HG03565 (cell line): ENCODE measurements around the gene PRKCE.
A peak's percentile ranks its signal among the peaks of the same experiment; 100 is the strongest.

Experiments used
- ATAC-seq: cut with Tn5 transposase; IDR thresholded peaks from one replicate; pipeline ENCODE4 v1.9.1; 2021; ENCODE audit warnings: mild to moderate bottlenecking, moderate library complexity; ENCODE audit not compliant: unreplicated experiment

PRKCE gene

DNA sequence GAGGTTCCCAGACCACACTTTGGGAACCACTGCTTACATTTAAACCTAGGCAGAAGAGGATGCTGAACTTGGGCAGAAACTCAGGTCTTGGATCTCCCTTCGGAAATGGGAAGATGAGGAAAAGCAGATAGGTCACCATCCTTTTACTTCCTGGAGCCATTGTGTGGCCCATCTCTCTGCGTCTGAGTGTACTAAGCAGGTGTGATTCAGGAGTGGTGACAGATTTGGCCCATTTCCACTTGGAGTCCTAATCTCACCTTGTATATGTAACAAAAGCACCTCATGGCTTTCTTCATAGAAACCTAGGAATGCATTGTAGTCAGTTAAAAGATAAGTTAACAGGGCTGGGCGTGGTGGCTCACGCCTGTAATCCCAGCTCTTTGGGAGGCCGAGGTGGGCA lies 71.0 kb downstream of the PRKCE start:
- ATAC-seq: no peak

DNA sequence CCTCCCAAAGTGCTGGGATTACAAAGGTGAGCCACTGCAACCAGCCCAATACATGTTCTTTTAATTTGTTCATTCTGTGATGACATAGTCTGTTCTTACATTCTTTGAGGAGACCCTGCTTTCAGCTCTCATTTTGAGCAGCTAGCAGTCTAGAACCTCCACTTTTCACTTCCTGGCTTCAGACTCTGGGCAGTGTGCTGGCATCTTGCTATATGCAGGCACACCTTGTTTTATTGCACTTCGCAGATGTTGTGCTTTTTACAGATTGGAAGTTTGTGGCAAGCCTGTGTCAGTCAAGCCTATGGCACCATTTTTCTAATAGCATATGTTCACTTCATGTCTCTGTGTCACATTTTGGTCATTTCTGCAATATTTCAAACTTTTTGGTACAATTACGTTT lies 72.4 kb downstream of the PRKCE start:
- ATAC-seq: no peak

DNA sequence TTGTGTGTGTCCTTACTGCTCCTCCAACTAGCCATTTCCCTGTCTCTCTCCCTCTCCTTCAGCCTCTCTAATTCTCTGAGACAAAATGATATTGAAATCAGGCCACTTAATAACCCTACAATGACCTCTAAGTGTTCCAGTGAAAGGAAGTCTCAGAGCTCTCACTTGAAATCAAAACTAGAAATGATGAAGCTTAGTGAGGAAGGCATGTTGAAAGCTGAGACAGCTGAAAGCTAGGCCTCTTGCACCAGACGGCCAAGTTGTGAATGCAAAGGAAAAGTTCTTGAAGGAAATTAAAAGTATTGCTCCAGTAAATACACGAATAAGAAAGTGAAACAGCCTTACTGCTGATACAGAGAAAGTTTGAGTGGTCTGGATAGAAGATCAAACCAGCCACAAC lies 72.9 kb downstream of the PRKCE start:
- no peak for ATAC-seq

DNA sequence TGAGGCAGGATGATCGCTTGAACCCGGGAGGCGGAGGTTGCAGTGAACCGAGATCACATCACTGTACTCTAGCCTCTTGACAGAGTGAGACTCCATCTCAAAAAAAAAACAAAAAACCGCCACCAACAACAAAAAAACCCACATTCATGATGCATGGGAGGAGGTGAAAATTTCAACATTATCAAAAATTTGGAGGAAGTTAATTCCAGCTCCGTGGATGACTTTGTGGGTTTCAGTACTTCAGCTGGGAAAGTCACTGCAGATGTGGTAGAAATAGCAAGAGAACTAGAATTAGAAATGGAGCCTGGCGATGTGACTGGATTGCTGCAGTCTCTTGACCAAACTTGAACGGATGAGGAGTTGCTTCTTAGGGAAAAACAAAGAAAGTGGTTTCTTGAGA lies 74.3 kb downstream of the PRKCE start:
- ATAC-seq: no peak

DNA sequence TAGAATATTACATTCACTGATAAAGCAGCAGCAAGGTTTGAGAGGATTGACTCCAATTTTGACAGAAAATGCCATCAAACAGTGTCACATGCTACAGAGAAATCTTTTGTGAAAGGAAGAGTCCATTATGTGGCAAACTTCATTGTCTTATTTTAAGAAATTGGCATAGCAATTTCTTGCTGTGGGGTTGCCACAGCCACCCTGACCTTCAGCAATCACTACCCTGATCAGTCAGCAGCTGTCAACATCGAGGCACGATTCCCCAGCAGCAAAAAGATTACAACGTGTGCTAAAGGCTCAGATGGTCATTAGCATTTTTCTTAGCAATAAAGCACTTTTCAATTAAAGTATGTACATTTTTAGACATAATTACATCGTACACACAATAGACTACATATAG lies 74.7 kb downstream of the PRKCE start:
- ATAC-seq: no peak

DNA sequence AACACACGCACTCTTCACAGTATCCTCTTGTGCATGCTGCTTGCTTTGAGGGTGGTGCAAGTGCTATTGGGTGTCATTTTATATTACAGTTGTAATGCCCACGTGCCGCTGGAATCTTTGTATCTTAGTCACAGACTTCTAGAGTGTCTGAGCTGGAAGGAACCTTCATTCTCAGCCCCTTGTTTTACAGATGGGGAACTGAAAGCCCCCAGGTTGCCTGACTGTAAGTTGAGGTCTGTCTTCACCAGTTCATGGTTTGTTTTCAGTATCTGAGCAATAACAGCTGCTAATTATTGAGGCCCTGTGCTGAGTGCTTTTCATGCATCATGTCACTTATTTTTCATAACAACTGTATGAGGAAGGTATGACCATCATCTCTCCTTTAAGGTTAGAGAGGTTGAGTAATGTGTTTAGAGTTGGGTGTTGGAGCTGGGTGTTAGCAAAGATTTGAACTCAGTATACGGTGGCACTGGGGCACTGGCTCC lies 77.0 kb downstream of the PRKCE start:
- ATAC-seq: peak; percentile 78

DNA sequence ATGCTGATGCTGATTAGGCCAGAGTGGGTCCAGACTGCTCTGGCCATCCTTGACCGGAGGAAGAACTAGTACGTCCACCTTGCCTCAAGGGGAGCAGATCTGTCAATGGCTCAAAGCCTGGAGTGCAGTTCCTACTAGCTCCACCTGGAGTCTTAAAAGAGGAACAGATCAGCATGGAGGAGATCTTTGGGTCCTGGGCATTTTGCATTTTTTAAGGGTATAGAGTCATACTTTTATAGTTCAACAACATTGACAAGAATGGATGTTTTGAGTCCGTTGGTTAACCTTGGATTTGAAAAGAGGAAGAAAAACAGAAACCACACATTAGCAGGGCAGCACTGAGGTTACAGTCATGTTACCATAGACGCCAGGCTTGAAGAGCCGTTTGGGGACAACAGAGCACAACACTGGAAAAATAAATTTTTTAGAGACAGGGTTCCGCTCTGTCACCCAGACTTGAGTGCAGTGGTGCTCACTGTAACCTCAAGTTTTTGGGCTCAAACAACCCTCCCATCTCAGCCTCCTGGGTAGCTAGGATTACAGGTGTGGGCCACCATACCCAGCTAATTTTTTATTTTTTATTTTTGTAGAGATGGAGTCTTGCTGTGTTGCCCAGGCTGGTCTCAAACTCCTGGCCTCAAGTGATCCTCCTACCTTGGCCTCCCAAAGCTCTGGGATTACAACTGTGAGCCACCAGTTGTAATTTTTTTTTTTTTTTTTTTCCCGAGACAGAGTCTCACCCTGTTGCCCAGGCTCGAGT lies 78.5 kb downstream of the PRKCE start:
- peak; percentile 52 for ATAC-seq

DNA sequence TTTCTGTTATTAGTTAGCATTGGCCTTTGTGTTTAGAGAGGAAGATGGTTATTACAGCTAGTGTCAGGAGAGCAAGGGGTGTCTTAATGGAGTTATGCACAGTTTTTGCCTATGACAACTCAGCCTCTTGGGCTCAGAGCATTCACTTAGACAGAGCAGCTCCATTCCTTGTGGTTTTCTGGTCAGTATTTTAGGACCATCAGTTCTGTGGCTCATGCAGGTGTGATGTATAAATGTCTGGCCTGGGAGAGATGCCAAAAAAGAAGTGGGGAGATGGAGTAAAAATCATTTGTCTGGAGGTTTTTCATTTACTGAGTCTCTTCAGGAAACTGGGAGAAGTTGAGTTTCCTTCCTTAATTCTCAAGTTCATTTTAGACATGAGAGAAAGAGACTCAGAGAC lies 79.7 kb downstream of the PRKCE start:
- no peak for ATAC-seq

DNA sequence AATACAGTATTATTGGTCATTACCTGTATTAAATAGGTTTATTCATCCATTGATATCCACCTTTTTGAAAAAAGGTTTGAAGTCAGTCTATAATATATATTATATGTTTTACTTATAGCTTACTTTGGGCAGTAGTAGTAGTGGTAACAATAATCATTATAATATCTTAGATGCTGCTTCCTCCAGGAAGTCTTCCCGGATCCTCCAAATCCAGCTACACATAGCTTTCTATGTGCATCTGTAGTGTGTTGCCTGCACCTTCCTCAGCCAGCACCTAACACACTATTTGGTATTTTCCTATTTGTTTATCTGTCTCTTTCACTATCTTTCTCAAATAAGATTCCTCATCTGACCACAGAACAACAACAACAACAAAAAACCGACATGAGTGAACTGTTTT lies 81.0 kb downstream of the PRKCE start:
- ATAC-seq: no peak

DNA sequence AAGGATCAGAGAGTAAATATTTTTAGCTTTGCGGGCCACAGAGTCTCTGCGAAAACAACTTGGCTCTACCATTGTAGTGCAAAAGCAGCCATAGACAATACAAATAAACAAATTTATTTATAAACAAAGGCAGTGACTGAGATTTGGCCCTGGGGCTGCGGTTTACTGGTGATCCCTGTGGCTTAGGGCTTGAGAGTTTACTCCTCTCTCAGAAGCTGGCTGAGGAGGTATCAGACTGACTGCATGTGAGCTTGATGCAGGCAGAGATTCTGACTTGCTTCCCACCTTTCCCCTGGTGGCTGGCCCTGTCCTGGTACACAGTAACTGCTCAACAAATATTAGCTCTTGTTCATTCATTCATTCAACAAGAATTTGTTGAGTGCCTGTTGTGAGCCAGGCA lies 81.5 kb downstream of the PRKCE start:
- no peak for ATAC-seq

DNA sequence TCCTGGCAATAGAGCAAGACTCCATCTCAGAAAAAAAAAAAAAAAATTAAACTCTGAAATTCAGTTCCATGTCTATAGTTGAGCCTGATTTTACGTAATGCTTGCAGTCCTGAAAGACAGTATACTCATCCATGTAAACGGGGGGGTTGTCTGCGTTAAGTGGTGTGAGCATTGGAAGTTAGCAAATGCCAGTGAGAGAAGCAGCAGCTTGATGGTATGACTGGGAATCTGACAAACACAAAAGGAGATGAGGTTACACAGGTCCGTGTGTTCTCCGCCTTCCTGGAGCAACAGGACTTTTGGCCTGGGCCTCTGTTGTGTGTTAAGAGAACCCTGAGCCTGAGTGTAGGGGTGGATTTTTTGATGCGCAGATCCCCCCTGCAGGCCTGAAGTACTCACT lies 82.9 kb downstream of the PRKCE start:
- ATAC-seq: no peak

DNA sequence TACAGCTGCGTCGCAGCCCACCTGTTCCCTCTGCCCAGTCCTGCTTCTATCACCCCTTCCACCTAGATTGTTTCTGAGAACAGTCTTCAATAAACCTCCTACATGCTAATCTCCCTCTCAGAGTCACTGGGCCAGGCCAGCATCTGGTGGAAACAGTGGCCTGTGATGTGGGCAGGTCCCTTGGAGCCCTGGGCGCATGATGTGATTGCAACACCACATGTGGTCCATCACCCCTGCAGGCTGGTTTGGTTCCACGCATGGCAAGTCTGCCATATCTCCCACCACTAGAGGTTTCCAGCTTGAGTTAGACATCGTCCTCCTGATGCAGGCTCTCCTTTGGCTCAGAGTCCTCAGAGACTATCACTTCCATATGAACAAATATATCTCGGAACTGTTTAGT lies 83.5 kb downstream of the PRKCE start:
- ATAC-seq: no peak

DNA sequence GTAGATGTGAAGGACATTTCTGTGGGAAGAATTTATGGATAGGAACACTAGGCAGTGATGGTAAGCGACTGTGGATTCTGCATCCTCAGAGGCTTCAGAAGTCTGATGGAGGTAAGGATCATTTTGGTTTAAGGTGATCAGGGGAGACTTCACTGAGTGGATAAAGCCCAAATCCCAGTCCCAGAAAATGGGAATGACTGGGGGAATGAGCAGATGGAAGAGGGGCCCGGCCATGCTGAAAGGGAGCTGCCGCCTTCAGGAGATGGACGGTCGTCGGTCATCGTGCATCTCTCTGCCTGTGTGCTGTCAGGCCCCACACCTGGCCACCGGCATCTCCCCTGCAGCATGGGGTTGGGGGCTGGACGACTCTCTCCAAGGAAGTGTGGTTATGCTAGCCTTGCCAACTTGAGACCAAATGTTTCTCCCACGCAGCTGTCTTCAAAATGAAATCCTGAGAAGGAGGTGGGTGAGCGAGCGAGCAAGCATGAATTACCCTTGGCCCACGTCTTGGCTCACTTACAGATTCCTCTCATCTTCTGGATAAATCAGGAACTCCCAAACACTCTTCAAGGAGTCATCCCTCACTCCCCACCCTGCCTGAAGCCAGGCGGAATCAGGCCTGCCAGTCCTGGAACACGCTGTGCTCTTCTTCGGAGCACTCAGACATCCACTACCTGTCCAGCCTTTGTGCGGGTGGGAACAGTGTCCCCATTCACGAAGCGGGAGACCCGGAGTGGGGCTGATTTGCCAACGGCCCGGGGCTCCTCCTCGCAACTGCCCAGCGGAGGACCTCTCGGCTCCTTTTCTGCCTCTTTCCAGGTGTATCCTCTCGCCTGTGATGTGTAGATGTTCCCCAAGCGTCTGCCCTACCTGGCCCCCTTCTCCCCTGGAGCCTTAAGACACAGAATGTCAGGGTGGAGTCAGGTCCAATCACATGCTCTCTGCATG lies 85.6 kb downstream of the PRKCE start:
- ATAC-seq: no peak

DNA sequence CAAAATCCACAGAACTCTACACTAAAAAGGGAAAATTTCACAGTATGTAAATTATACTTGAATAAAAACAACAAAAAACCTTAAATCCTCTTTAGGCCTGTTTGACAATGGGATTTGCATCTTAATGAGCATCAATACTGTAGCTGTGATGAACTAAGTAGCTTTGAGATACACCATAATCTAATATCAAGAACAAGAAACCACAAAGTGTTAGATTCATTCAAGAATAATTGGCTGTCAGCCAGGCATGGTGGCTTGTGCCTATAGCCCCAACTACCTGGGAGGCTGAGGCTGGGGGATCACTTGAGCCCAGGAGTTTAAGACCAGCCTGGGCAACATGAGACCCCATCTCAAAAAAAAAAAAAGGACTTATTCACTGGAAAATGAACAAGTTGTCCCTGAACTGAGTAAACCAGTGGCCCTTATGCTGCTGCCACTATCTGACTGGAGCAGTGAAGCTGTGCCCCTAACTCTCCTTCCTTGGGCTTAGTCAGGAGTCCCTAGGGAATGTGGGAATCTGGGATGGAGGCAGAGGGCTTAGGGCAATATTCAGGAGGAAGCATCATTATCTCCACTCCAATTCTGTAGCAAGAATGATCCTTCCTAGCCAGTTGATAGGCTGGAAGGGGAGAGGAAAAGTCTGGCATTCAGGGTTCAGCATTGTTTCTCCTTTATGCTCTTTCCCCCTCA lies 88.5 kb downstream of the PRKCE start:
- no peak for ATAC-seq

DNA sequence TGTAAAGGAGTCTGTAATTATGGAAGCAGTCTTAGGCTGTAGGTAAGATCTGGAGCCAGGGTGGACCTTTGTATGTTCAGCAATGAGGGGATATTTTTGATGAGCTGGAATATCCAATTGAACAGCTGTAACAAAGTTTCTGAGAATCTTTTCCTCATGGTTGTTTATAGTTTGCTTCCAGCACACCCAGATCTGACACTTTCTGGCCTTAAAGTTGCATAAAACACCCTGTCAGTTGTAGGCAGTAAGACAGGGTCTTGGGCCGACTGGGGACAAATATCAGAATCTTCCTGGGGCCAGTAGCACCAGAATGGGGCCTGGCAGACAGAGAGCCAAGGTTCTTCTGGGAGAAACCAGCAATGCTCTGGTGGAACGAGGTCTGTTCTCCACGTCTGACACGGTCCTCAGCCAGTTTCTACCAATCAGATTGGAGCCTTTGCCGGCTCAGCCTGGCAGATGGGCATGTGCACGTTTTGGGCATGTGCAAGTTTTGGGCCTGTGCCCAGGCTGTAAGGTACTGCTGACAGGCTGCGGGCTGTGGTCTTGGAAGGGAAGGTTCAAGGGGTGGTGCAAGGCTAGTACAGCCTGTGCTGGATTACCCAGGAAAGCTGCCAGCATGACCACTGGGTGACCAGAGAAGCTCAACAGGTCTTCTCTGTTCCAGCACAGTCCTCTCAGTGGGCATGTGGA lies 89.8 kb downstream of the PRKCE start:
- ATAC-seq: no peak

DNA sequence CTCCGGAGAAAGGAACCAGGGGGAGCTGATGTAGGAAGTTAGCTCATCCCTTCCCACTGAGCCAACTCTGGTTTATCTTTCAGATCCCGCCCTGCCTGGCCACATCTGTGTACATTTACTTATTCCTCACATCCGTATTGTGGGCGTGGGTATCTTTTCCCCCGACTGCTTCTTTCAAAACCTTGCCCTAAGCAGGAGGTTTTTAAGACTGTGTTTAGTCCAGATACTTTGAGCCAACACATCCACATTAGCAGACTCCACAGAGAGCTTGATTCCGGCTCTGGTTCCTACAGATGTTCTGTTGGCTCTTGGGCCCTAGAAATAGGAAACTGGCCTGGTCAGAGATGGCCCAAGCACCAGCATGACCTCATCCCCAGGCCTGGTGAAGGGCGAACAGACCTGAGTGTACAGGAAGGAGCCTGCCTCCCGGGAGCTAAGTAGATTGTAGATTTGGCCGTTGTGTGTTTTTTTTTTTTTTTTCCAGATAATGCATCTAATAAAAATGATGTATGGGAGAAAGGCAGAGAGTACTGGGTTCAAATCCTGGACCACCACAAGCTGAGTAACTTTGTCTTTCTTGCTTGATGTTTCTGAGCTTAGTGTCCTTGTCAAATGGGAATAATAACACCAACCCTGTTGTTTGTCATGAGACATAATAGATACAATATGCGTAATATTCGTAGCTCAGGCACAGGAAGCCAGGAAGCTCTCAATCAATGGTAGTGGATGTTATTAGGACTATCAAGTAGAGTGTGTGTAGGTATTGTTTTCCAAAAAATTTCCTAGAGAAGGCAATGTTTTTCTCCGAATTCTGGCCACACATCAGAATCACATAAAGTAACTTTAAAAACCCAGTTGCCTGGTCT lies 92.3 kb downstream of the PRKCE start:
- no peak for ATAC-seq

DNA sequence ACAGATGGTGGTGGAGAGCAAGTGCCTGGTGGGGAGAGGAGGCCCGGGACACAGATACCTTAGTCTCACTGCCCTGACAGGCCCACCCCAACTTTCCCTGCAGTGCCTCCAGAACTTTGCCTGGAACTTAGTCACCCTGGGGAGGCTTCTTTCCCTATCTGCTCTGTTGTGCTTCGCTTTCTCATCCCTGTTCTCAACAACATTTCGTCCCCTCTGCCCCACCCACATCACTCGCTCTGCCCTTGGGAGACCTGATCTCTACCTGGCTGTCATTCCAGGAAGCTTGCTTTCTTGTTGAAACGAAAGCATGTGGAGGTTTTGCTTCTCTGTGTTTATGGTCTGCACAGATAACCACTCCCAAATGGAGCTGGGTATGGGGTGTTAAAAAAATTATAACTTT lies 93.8 kb downstream of the PRKCE start:
- no peak for ATAC-seq

DNA sequence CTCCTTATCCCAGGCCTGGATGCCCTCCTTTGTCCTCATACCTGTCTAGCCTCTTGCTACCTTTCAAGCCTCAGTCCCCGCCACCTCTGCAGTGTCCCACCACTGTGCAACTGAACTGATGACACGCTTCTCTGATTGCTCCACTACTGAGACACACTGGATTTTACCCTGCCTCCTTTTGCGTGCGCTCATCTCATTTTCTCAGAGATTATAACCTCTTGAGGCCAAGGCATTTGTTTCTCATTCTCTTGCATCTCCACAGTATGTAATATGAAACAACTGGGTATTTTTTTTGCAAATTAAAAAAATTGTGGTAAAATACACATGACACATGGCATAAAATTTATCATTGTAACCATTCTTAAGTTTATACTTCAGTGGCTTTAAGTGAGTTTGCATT lies 95.4 kb downstream of the PRKCE start:
- ATAC-seq: no peak

DNA sequence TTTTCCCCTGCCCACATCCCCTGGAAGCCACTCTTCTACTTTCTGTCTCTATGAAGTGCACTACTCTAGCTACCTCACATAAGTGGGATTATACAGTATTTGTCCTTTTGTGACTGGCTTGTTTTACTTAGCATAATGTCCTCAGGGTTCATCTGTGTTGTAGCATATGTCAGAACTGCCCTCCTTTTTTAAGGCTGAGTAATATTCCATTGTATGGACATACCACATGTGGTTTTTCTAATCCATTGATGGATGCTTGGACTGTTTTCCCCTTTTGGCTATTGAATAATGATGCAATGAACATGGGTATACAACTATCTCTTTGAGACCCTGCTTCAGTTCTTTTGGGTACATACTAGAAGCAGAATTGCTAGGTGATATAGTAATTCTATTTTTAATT lies 95.9 kb downstream of the PRKCE start:
- ATAC-seq: no peak

DNA sequence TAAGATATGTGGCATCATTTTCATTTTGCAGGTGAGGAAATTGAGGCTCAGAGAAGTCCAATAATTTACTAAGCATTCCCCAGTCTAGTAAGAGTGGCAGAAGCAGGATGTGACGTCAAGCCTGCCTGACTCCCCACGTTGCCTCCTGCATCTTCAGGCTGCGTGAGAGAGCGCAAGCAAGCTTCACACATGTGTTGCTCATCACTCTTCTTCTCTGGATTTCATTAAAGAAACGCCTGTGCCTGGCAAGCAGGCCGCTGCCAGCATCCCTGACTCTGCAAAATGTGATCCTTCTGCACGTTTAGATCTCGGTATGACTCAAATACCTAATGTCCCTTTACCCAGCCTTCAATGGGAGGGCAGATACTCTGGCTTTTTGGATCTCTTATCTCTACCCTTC lies 96.8 kb downstream of the PRKCE start:
- ATAC-seq: no peak
